ENCODE data around the gene LKAAEAR1.
A peak's percentile ranks its signal among the peaks of the same experiment; 100 is the strongest.
"Not testable (repeated sequence)": the region's sequence is repeated elsewhere in the genome, so short reads cannot be mapped to it uniquely, and the experiment has no call there.

Gene LKAAEAR1, protein sequence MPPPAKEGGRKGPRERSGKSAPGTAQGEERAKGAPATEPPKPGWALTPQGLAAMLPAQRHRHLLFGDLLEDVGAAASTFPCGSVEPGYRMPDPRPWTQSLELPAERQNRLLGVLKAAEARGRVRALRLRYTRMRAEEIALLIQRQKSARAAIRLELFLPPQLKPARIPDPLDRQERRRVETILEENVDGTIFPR

DNA sequence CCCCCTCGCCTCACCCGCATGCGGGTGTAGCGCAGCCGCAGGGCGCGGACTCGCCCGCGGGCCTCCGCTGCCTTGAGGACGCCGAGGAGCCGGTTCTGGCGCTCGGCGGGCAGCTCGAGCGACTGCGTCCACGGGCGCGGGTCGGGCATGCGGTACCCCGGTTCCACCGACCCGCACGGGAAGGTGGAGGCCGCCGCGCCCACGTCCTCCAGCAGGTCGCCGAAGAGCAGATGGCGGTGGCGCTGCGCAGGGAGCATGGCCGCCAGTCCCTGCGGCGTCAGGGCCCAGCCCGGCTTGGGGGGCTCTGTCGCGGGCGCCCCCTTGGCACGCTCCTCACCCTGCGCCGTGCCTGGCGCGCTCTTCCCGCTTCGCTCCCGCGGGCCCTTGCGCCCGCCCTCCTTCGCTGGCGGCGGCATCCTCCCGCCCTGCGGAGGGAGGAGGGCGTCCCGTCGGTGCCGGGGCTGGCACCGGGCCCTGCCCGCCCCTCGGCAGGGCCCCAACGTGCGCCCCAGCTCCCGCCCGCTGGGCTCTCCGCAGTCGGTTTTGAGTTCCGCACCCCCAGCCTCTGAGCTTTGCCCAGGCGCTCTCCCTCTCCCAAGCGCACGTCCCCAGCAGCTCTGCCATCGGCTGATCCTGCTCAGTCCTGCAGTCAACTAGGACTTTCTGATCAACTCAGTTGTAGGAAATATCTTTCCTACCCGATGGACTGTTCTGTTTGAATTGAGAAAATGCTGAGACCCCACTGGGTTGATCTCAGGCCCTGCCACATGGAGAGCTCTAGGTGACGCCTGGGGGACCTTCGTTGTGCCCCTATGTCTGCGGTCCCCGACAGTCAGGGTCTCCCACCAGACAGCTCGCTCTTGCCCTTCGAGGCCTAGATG, at the start of gene LKAAEAR1:
TSS of gene LKAAEAR1 (minus strand) at position 595 of the 881 bp plus-strand sequence. CDS start at position 416, 179 bp downstream.
- DNase-seq: no peak

DNA sequence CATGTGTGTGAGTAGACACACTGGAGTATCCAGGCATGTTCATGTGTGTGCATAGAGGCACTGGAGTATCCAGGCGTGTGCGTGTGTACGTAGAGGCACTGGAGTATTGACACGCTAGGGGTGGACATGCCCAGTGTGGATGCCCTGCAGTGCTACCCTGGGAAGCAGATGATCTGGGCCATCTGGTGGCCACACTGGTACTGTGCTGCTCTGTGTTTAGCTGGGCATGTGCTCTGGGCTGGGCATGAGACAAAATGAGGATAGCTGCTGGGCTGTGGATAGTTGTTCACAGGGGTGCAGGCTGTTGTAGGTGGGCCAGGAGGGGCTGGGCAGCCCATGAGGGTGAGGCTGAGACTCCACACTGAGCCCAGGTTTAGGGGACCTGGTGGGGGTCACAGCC, 47.2 kb upstream of the LKAAEAR1 start:
- DNase-seq: no peak

DNA sequence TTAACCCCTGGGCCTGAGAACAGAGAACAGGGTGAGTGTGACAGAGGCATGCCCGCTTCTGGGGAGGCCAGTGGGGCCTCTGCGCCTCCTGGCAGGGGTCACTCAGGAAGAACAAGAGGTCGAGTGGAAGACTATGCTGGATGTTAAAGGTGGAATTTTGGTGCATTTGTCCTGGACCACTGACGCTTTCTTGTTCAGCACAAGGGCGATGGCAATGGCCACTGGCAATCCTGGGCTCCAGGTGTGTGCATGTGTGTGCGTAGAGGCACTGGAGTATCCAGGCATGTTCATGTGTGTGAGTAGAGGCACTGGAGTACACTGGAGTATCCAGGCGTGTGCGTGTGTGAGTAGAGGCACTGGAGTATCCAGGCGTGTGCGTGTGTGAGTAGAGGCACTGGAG, 46.7 kb upstream of the LKAAEAR1 start:
- no peak for DNase-seq

DNA sequence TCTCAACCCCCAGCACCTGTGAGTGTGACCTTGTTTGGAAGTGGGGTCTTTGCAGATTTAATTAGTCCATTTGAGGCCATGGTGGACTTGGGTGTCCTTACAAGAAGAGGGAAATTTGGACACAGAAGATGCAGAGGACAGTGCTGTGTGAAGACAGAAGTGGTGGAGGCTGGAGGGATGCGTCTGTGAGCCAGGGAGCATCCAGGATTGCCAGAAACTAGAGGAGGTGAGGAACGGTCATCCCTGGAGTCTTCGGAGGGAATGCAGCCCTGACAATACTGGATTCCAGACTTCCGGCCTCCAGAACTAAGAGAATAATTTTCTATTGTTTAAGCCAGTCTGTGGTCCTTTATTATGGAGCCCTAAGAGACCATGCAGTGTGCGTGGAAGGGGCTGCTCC, 46.1 kb upstream of the LKAAEAR1 start:
- no peak for DNase-seq

DNA sequence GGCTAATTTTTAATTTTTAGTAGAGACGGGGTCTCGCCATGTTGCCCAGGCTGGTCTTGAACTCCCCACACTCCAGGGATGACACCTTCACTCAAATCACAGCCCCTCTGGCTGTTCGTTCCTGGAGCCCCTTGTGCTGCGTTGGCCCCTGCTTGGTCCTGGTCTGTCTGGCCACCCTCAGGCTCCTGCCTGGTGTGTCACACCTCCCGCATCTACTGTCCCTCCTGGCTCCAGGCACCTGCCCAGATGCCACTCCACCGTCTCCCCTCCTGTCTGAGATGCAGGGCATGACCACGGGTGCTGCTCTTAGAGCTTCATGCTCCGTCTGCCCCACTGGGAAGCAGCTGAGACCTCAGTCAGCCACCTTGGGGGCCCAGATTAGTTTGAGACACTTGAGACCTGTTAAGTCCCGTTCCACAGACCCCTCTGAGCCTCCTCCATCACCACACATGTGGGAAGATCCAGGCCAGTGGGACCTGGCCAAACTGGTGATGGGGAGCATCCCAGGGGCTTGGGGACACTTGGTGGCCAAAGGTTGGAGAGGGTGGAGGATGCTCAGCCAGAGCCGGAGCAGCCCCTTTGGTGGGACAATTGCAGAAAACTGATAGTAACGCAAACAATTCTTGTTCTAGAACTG, 45.1 kb upstream of the LKAAEAR1 start:
- DNase-seq: no peak

DNA sequence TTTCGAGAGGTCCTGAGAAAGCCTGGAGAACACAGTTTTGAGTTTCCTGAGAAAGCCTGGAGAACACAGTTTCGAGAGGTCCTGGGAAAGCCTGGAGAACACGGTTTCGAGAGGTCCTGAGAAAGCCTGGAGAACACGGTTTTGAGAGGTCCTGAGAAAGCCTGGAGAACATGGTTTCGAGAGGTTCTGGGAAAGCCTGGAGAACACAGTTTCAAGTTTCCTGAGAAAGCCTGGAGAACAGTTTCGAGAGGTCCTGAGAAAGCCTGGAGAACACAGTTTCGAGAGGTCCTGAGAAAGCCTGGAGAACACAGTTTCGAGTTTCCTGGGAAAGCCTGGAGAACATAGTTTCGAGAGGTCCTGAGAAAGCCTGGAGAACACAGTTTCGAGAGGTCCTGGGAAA, 39.3 kb upstream of the LKAAEAR1 start:
- DNase-seq: not testable (repeated sequence)

DNA sequence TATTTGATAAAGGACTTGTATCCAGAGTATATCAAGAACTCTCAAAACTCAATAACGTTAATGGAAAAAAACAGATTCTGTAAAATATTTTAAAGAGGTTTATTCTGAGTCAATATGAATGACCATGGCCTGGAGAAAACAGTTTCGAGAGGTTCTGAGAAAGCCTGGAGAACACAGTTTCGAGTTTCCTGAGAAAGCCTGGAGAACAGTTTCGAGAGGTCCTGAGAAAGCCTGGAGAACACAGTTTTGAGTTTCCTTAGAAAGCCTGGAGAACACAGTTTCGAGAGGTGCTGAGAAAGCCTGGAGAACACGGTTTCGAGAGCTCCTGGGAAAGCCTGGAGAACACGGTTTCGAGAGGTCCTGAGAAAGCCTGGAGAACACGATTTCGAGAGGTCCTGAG, 38.7 kb upstream of the LKAAEAR1 start:
- DNase-seq: not testable (repeated sequence)

DNA sequence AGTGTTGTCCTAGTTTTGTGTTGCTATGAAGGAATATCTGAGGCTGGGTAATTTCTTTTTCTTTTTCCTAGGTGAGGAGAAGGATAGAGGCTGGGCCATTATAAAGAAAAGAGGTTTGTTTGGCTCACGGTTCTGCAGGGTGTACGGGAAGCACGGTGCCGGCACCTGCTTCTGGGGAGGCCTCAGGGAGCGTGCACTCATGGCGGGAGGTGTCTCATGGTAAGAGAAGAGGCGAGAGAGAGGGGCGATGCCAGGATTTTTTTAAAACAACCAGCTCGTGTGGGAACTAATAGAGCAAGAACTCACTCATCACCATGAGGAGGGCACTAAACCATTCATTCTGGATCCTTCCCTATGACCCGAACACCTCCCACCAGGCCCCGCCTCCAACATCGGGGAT, 37.4 kb upstream of the LKAAEAR1 start:
- no peak for DNase-seq

DNA sequence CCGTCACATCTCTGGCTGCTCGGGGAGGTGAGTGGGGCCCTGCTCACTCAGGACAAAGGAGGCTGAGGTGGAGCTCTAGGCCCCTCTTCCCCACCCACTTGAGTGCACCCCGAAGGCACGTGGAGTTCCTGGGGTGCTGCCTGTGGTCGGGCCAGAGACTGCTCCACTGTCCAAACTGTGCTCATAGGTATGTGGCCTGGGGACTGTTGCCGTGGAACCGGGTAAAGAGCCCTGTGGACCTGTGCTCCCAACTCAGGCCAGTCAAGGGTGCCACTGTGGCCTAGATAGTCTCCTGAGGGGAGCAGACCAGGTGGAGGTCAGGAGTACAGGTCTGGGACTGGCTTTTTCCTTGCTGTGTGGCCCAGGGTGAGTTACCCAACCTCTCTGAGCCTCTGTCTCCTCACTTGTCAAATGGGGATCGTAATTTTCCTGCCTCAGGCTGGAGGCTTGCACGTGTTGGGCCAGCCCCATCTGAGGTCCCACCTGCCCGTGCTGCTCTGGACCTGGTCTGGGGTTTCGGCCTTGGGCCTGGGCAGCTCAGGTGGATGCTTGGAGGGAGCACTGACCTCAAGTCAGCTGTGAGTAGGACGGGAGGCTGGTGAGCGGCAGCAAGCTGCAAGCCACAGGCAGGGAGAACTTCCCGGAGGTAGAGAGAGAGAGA, 35.6 kb upstream of the LKAAEAR1 start:
- DNase-seq: no peak

DNA sequence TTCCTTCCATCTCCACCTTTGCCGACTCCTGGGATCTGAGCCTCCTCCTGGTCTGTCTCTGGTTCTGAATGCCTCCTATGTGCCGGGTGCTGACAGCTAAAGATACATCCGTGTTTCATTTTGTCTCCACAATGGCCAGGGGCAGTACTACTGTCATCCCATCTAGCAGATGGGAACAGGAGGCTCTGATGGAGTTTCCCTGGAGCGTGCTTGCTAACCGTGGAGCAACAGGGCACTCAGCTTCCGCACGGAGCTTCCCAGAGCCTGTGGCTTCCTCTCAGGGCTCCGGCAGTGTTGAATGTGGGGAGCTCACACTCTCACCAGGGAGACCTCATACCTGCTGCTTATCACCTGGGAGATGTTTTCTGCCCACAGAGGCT, 35.1 kb upstream of the LKAAEAR1 start:
- no peak for DNase-seq

DNA sequence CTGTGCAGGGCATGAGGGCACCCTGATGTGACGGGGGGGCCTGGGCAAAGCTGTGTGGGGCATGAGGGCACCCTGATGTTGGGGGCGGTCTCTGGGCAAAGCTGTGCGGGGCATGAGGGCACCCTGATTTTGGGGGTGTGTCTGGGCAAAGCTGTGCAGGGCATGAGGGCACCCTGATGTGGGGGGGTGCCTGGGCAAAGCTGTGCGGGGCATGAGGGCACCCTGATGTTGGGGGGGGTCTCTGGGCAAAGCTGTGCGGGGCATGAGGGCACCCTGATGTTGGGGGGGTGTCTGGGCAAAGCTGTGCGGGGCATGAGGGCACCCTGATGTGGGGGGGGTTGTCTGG, 33.2 kb upstream of the LKAAEAR1 start:
- DNase-seq: not testable (repeated sequence)

DNA sequence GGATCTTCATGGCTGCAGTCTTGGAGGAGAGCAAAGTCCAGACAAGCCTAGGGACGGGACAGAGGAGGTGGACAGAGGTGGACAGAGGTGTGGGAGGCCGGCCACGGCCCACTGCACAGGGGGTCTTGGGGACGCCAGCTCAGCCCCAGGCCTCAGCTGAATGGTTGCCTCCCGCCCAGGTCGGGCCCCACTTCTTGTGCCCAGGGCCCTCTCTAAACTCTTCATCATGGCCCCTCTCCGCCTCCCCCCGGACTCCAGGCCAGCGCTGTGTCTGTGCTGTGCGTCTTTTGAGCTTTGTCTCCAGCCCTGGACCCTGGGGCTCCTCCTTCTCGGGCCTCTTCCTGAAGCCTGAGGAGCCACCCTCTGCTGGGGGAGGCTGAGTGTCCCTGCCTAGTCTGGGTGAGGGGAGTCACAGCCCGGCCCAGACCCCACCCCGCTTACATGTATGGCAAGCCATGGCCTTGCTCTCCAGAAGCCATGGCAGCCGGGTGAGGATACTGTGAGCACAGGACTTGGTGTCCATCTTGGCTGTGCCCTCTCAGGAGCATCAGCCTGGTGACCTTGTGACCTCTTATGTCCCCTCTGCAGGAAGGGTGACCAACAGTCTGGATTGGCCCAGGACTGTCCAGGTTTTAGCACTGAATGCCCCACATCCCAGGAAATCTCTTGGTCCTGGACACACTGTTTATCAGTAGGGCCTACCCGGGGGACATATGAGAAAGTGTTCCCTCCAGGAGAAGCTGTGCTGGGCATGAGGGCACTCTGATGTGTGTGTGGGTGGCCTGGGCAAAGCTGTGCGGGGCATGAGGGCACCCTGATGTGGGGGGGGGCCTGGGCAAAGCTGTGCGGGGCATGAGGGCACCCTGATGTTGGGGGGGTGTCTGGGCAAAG, 32.6 kb upstream of the LKAAEAR1 start:
- no peak for DNase-seq

DNA sequence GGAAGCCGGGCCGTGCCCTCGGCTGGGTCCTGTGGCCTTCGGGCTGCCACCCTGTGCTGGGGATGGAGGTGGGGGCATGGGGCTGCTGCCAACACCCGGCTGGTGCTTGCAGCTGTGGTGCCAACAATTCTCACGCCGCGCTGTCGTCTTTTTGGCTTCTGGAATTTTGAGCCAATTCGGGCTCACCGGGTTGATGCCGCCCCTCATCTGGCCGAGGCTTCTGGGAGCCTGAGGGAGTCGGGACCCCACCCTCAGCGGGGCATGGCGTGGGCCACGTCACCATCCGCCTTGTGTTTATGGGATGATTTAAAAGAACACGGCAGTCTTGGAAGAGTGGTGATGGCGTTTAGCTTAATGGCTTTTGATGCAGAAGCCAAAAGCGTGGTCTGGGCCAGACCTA, 31.8 kb upstream of the LKAAEAR1 start:
- no peak for DNase-seq

DNA sequence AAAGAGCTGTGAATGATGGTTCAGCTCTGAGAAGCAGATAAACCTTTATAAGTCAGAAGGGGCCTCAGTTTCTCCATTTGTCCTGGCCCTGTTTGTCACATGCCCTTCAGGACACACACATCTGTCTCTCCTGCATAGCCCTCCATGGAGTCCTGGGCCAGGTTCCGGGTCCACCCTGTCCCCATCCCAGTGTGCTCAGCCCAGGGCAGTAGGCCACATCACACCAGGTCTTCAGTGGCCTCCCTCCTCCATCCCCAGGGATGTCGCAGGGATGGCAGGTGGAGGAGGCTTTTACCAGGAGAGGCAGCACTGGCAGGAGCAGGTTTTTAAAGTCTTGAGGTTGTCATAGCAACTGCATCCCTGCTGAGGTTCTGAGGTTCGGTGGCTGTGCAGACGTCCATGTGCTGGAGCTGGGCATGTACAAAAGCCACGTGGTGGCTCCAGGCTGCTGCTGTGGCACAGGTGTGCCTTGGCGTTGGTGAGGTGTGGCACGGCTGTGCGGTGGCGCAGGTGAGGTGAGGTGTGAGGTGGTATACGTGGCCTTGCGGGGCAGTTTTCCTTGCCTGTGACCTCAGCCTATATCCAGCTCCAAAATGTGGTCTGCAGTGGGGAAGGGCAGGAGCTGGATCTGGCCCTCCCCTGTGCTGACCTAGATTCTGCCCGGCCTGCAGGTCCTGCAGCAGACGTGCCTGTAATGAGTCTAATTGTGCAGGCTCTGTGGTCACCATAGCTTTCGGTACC, 31.1 kb upstream of the LKAAEAR1 start:
- DNase-seq: peak; percentile 53

DNA sequence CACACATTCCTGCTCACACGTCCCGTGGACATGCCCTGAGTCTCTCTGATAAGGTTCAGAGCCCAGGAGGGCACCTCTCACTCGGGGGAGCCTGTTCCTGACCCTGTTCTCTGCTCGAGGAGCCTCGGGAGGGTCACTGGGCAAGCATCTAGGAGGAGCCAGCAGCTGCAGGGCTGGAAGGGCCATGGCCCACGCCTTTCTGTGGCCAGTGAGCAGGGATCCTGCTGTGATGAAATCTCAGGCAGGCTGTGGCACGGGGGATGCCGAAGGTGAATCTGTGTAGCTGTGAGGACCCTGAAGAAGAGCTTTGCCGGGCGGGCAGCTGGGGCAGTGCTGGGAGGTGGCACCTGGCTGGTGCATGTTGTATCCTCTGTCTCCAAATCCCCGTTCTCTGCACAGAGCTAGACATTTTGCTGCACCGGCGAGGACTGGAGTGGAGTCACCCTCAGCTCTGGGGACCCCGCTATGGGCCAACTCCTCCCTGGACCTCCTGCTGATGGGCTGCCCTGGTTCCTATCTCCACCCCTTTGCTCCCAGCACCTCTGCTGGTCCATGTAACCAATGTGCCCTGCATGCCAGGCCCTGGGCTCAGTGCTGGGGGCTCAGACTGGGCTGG, 30.3 kb upstream of the LKAAEAR1 start:
- no peak for DNase-seq

DNA sequence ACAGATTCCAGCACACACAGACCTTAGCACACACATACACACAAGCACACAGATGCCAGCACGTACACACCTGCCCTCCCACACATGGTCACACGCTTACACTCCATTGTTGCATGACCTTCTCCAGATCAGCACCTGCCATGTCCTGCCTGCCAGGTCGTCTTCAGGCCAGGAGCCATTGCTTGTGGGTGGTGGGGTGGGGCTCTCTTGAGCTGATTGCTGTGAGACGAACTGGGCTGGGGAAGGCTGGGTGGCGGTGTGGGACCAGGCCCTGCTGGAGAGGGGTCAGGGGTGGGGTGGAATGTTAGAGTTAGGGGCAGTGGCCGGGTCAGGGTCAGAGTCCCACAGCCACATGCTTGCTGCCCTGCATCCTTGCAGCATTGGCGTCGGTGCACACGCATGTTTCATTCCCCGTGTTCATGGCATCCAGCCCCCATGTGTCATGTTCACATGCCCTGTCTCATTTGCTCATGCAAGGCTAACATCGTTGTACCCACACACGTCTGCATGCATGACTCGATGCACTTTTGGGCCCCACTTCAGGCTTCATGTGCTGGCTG, 29.7 kb upstream of the LKAAEAR1 start:
- DNase-seq: no peak

DNA sequence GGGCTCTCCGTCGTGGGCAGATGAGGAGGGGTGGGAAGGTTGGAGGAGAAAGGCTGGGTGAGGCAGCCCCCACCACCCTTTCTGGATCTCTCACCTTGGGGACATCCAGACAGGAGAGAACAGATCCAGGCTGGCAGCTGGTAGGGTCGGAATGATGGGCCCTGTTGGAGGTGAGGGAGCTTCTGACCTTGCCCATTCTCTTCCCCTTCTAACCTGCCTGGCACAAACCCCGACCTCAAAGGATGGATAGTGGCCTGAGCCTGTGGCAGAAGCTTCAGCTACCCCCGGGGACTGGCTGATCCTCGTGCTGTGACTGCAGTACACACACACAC, 29.2 kb upstream of the LKAAEAR1 start:
- DNase-seq: no peak

DNA sequence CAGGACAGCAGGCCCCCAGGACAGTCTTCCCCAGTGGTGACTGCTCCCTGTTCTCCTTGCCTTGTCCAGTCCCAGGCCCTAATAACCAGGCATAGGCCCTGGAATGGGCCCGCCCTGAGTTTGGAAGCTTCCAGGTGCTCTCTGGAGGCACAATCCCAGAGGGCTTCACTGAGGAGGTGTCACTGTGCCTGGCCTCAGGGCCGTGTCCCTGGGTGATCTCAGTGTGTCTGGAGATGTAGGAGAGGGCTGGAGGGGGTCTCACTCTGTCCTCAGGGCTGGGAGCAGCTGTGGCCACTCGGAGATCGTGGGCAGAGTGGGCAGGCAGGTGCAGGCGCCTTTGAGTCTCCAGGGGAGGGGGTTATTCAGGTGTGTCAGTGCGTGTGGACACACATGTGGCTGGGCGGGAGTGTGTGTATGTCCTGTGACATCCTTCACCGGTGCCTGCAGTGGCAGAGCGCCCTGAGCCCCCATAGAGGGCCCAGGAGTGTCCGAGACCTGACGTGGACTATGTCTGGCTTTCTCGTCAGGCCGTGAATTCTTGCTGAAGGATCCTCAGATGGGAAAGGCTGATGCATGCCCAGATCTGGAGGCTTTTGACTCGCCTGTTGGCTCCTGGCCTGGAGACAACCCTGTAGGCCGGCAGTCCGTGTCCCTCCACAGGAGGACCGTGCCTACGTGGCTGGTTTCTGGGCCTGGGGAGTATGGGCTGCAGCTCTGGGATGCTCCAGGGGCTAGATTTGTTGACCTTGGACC, 28.7 kb upstream of the LKAAEAR1 start:
- DNase-seq: no peak

DNA sequence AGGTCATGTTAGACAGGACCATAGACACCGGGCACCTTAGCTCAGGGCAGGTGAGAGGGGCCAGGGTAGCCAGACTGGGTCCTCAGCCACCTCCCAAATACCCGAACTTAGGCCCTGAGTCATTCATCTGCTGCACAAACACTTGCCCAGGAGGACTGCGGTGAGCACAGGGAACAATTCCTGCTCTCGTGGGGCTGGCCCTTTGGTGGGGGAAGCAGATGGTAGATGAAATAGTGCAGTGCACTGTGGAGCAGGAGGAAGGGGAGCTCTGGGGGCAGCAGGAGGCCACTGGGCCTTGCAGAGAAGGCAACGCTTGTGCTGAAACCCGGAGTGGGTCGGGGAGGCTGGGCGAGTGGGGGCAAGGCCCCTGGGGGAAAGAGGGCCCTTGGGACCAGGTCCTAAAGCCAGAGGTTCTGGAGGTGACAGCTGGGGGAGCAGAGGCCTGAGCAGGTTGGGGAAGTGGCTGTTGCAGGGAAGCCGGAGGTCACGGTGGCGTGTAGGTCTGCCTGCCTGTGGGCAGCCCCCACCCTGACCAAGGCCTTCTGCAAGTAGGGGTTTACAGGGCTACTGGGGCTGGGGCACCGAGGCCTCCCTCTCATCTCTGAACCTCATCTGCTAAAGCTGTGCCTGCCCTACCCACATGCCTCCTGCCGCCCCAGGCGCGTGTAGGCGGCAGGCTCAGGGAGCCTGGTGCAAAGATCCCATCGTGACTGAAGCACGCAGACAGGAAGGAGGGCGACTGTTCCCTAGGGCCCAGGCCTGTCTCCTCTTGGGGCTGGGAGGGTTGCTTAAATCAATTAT, 27.8 kb upstream of the LKAAEAR1 start:
- no peak for DNase-seq
